GM19193 (cell line): Measurements from ENCODE around the gene FAN1.

Source experiments
- POLR2A ChIP-seq: IDR thresholded peaks from 4 replicates; pipeline ENCODE4 v1.6.1; 2011; ENCODE audit not compliant: insufficient read depth, insufficient read length; ENCODE audit errors: extremely low read depth

FAN1 gene

GRCh38 chr15:30929064-30929669, 25.5 kb downstream of the FAN1 start:
- TF ChIP-seq POLR2A = no peak

GRCh38 chr15:30929982-30930381, 26.3 kb downstream of the FAN1 start:
- TF ChIP-seq POLR2A = no peak

- no peak for TF ChIP-seq POLR2A
Measured at GRCh38 chr15:30930422-30930821, 26.7 kb downstream of the FAN1 start.

- no peak for TF ChIP-seq POLR2A
Measured at GRCh38 chr15:30933293-30933692, 29.6 kb downstream of the FAN1 start.

GRCh38 chr15:30939161-30939560, 35.4 kb downstream of the FAN1 start:
- no peak for TF ChIP-seq POLR2A

GRCh38 chr15:30940359-30940758, 36.6 kb downstream of the FAN1 start:
- TF ChIP-seq POLR2A = no peak

GRCh38 chr15:30941520-30941919, 37.8 kb downstream of the FAN1 start:
- TF ChIP-seq POLR2A = no peak

GRCh38 chr15:30943654-30944335, 40.1 kb downstream of the FAN1 start:
- no peak for TF ChIP-seq POLR2A

GRCh38 chr15:30953183-30953582, 49.5 kb downstream of the FAN1 start:
- no peak for TF ChIP-seq POLR2A

GRCh38 chr15:30953731-30954378, 50.1 kb downstream of the FAN1 start:
- TF ChIP-seq POLR2A = no peak

- TF ChIP-seq POLR2A = no peak
Measured at GRCh38 chr15:30954674-30955073, 51.0 kb downstream of the FAN1 start.

- no peak for TF ChIP-seq POLR2A
Measured at GRCh38 chr15:30956216-30957124, 52.8 kb downstream of the FAN1 start.

GRCh38 chr15:30958219-30958618, 54.5 kb downstream of the FAN1 start:
- TF ChIP-seq POLR2A = no peak

- no peak for TF ChIP-seq POLR2A
Measured at GRCh38 chr15:30962079-30962478, 58.4 kb downstream of the FAN1 start.

- TF ChIP-seq POLR2A = no peak
Measured at GRCh38 chr15:30962659-30963058, 58.9 kb downstream of the FAN1 start.
